GM18511 (cell line): ENCODE data around the gene PNPLA4.

Experiments used
- ATAC-seq: cut with Tn5 transposase; IDR thresholded peaks from one replicate; pipeline ENCODE4 v1.9.1; 2021; ENCODE audit warnings: mild to moderate bottlenecking, moderate library complexity; ENCODE audit not compliant: unreplicated experiment

PNPLA4 gene

GRCh38 chrX:7927259-7928167 lies at the start of gene PNPLA4:
Gene PNPLA4 (minus strand): TSS chrX:7927413. CDS start chrX:7926119, 1,294 bp downstream.
- ATAC-seq: peak; percentile 89

DNA sequence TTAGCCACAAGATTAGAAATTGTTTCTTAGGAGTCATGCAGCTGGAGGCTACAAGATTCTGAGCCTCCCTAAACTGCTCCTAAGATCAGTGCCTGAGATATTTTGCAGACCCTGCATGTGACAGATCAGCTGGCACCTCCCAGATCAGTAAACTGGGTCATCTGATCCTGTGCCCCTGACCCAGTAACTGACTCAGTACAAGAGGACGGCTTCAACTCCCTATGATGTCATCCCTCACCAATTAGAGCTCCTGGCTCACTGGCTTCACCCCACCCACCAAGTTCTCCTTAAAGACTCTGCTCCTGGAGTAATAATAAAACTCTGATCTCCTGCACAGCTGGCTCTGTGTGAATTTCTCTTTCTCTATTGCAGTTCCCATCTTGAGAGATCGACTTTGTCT lies 45.4 kb upstream of the PNPLA4 start:
- ATAC-seq: no peak

DNA sequence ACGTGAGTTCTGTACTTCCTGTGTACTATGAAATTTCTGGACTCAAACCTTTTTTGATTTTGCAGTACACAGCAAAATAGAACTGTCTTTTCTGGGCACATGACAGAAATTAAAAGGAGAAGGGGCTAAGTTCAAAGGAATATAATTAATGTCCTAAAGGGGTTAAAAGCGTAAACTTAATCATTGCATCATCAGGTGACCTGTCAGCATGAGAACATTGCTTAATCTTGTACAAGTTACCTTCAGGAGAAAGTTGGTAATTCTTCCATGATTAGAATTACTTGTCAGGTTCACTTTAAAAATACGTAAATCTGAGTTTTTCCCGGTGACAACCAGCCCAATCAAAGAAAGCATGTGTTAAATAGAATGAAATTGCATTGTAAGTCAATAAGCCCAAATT lies 43.2 kb upstream of the PNPLA4 start:
- no peak for ATAC-seq

DNA sequence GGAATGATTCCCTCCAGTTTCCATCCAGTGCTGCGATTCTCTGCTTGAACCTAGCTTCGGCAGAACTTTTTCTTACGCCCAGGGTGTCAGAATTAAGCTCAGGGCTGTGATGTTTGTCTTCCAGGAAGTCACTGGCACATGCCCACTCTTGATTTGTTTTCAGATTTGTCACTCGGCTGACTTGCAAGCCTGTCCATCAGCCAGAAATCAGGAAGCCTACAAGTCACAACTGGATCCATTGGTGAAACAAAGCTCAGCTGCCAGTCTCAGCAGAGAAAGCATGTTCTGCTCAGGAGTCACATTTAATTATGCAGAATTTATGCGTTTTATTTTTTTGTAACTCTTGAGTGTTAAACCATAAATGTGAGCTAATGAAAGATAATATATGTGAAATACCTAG lies 38.2 kb upstream of the PNPLA4 start:
- no peak for ATAC-seq

DNA sequence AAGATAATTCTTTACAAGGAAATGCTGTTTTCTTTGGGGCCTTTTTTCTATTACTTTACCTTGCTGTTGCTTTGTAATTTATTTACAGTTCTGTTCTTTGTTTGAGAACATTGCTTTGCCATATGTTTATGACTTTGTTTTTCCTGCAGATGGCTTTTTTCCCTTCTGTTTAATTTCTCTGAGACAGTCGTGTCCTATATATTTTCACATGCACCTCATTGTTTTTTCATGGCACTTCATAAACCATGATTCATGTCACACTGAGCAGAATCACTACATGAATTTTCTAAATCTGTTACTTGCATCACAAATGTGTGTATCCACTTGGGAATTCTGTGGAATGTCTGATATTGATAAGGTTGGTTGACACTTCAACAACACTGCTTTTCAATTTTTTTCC lies 33.0 kb upstream of the PNPLA4 start:
- ATAC-seq: no peak

DNA sequence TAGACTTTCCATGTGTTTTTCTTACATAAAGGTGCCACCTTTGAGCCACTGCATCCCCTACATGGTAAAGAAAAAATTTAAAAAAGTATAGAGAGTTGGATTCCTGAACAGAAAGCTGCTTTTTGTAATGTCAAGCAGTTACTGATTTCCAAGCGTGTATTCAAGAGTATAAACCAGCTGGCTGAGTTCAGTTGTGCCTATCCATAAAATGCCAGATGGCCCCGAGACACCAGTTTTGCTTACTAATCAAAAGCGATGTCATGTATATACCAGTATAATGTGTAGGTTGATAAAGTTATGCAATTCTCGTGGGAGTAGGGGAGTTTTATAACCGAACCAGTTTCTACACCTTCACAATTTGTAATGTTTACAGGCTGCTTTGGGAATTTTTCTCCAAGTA lies 26.2 kb upstream of the PNPLA4 start:
- no peak for ATAC-seq

DNA sequence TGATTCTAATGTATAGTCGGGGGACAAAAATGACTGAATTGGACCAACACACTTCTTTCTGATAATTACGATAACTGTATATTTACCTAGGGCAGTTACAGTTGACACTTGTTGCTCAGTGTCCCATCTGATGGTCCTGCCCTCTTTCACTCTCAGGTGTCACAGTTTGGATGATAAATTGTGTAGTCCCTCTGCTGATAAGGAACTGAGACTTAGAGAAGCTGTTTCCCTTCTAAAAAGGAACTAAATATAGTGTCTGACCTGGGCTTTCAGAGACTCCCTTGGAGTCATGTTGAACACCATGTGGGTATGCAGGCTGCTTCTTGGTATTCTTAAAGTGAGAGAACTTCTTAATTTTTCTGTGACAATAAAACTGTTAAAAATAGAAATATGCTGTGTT lies 23.7 kb upstream of the PNPLA4 start:
- ATAC-seq: peak; percentile 97

- no peak for ATAC-seq
These were observed 21.3 kb upstream of the PNPLA4 start for GRCh38 chrX:7948483-7948882.

GRCh38 chrX:7946960-7947359 lies 19.7 kb upstream of the PNPLA4 start:
- no peak for ATAC-seq

DNA sequence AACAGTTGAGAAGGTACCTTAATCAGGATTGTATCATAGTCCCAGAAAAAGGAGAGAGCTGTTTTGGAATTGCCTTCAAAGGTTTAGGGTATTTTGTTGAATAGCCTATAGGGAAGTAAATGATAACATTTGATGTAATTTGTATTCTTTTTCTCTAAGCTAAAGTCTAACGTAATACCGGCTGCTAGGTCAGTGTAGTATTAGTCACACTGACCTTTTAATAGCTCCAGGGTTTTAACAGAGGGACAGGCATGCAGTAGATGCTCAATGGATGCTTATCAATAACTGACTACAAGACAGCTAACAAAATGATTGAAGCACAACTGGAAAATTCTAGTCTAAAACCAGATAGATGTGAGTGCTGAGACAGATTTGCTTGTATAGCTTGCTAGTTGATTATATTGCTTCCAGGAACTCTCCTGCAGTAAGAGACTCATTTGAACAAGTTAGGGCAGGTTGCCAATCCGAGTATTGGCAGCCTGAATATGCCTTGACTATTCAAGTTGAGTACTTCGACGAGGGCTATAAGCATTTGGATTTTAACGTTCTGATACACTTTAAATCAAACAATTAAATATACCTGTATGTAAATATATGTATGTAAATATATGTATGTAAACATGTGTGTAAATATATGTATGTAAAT lies 16.5 kb upstream of the PNPLA4 start:
- ATAC-seq: no peak

GRCh38 chrX:7941390-7942042 lies 14.3 kb upstream of the PNPLA4 start:
- peak; percentile 81 for ATAC-seq

DNA sequence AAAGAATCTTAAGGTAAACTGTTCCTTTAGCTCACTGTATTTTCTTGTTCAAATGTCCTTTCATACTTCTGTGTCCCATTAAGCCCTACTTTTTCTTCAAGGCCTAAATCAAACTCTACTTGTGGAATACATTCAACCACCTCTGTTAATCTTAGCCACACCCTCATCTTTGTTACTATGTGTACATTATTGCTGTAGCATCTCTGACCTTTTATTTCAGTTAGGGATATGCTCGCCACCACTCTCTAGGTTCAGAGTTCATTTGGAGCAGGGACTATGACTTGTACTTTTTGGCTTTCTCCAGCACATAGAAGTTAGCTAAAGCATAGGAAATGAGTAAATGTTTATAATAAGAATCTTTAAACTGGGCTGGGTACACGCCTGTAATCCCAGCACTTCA lies 6.8 kb upstream of the PNPLA4 start:
- no peak for ATAC-seq

DNA sequence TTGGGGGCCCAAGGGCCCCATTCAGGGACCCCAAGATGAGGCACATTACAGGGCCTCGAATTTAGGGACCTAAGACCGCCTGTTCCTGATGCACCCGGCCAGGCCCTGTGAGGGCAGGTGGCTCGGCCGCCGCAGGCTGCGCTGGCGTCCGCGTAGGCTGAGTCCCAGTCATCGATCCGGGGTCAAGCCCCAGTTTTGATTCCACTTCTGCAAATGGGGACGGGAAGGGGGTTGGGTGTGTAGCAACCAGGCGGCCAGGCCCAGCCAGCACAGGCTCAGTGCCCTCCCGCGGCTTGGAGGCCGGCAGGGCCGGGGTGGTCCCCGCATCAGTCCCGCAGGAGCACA lies 327 bp downstream of the PNPLA4 start:
- ATAC-seq: peak; percentile 62

DNA sequence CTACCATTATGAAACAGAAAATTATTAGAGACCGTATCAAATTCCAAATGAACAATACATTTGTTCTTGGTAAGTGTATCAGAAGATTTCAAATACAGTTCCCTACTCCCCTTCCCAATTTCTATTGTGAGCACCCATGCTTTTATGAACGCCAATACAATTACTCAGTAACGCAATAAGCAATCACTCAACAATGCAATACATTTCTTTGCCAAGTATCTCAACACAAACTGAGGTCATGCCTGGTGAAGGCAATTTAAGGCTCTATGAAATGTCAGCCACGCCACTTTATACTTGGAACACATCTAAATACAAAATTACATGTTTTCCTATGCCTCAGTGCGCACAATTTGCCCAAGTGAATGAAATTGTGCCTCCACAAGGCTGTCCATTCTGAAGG lies 712 bp downstream of the PNPLA4 start:
- no peak for ATAC-seq

DNA sequence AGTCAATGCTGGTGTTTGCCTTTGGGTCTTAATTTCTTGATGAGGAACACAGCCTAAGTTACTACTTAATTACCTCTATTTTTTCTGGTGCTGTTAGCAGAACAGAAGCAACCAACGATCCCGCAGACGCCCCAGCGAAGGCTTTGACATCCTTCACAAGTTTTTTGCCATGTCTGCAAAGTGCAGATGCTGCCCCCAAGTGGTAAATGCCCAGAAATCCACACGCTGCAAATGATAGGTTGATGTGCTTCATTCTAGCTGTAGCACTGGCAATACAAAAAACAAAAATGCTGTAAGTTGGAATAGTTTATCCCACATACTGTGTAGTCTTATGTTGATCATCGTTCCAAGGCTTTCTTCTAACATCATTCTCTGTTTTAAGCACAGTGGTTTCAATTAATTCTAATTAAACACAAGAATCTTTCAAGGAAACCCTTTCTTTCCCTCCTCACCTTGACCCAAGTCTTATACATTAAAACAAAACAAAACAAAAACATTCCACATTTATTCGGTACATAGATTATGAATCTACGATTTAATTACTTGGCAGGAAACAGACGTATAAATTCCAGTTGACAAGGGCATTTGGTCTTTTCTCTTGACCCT lies 1.2 kb downstream of the PNPLA4 start:
- peak; percentile 32 for ATAC-seq

- no peak for ATAC-seq
These were observed 5.5 kb downstream of the PNPLA4 start for GRCh38 chrX:7921750-7922149.

DNA sequence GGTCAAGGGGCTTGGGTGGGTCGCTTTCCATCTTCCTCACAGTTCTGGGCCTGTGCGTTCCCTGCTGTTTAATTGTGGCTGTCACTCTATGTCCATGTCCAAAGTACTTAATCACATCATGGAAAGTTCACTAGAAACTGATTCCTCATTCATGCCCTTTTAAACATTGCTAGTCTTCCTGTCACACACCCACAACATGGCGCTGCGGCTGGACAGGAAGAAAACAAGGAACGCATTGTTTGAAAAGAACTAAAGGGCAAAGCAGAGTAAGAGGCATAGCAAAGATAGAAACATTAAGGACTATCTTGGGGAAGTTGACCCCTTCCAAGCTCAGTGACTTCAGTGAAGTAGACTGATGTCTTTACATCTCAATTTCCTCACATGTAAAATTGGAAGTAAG lies 18.4 kb downstream of the PNPLA4 start:
- no peak for ATAC-seq

- no peak for ATAC-seq
These were observed 22.7 kb downstream of the PNPLA4 start for GRCh38 chrX:7904562-7904961.

DNA sequence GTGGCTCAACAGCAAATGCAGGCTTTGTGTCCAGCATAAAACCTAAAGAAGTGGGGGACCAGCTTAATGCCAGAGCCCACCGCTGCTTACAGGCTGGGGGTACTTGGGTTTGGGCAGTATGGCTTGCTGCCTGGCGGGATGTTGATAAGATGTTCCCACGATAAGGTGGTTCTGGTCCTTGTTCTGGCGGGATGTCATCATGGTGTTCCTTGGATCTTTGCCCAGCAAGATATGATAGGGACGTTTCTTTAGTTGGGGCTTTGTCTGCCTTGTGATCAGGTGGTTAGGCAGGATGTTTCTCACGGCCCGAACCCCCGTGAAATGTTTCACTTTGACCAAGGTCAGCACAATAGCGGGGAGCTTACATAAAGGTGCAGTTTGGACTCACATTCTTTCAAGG lies 35.3 kb downstream of the PNPLA4 start:
- no peak for ATAC-seq

- no peak for ATAC-seq
These were observed 37.5 kb downstream of the PNPLA4 start for GRCh38 chrX:7889680-7890079.

DNA sequence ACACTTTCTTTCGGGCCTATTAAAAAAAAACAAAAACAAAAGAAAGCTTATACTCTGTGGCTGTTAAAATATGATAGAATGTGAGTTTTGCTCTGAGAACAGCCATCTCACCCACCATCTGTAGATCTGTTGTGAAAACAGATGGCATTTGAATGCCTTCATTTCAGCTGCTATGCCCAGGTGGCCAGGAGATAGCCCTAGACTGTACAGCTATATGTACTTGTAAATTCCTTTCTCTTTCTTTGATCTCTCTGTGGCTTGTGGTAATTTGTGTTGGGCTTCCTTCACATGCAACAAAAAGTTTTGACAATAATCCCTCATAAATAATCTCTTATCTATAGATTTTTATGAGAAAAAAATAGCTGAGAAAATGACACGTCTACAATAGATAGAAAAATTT lies 38.1 kb downstream of the PNPLA4 start:
- no peak for ATAC-seq

GRCh38 chrX:7876957-7877356 lies 50.3 kb downstream of the PNPLA4 start:
- no peak for ATAC-seq
